ENCODE measurements around the gene DDX42.
A peak's percentile ranks its signal among the peaks of the same experiment; 100 is the strongest.

Gene DDX42

DNA sequence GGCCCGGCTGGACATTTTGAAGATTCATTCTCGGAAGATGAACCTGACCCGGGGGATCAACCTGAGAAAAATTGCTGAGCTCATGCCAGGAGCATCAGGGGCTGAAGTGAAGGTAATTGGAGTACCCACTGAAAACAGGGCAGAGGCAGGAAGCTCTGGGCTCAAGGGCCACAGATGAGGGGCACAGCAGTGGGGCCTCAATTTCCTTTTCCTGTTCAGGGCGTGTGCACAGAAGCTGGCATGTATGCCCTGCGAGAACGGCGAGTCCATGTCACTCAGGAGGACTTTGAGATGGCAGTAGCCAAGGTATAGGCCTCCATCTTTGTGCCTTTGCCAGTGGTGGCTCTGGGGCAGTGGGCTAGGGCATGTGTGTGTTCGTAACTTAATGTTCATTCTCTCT, 57.5 kb downstream of the DDX42 start:
- TF ChIP-seq, protein P1, sequence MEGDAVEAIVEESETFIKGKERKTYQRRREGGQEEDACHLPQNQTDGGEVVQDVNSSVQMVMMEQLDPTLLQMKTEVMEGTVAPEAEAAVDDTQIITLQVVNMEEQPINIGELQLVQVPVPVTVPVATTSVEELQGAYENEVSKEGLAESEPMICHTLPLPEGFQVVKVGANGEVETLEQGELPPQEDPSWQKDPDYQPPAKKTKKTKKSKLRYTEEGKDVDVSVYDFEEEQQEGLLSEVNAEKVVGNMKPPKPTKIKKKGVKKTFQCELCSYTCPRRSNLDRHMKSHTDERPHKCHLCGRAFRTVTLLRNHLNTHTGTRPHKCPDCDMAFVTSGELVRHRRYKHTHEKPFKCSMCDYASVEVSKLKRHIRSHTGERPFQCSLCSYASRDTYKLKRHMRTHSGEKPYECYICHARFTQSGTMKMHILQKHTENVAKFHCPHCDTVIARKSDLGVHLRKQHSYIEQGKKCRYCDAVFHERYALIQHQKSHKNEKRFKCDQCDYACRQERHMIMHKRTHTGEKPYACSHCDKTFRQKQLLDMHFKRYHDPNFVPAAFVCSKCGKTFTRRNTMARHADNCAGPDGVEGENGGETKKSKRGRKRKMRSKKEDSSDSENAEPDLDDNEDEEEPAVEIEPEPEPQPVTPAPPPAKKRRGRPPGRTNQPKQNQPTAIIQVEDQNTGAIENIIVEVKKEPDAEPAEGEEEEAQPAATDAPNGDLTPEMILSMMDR (IDR thresholded peaks at IDR 0.05; ENCODE audit: borderline replicate concordance, control extremely low read depth, extremely low read depth, insufficient read depth, missing control alignments), result no peak
- DNase-seq (ENCODE audit: low spot score), result no peak
- in situ Hi-C loops (cut with MboI; ENCODE audit: low sequenced_read_pairs, unreplicated experiment), result no loop called here

DNA sequence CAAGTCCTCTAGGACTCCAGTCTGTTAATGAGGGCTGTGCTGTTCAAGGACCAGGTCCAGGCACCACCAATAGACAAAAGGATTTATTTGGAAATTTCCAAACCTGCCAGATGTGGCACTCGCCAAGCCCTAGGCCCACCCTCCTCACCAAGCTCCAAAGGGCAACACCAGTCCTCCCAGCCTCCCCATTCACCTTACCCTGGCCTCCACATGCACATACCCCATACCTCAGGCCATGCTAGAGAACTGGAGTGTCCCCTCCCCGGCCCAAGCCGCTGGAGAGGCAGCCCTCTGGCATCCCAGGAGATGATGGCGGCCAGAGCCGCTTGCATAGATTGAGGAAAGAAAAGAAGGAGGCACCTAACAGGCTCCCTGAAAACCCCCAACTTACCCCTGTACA, 58.0 kb downstream of the DDX42 start:
- TF ChIP-seq, protein P1 (IDR thresholded peaks at IDR 0.05; ENCODE audit: borderline replicate concordance, control extremely low read depth, extremely low read depth, insufficient read depth, missing control alignments), result no peak
- in situ Hi-C loops (cut with MboI; ENCODE audit: low sequenced_read_pairs, unreplicated experiment), result no loop called here
- no peak for DNase-seq (ENCODE audit: low spot score)

DNA sequence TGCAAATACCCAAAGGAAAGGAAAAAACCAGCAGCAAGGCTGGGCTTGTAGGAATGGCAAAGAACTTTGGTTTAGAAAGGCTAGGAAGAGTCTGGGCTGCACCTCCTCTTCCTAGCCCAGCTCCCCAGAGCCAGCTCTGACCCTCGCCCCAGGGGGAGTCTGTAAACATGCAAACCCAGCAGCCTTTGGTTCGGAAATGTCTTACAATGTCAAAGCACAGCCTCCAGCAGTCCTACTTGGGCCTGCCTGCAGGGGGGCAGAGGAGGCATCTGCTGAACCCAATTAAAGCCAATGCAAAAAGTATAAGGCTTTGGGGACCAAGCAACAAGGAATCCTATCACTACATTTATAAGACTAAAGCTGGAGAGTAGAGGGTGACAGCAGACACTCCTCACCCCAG, 58.5 kb downstream of the DDX42 start:
- in situ Hi-C loops (cut with MboI; ENCODE audit: low sequenced_read_pairs, unreplicated experiment), result no loop called here
- TF ChIP-seq, protein P1 (IDR thresholded peaks at IDR 0.05; ENCODE audit: borderline replicate concordance, control extremely low read depth, extremely low read depth, insufficient read depth, missing control alignments), result no peak
- no peak for DNase-seq (ENCODE audit: low spot score)

DNA sequence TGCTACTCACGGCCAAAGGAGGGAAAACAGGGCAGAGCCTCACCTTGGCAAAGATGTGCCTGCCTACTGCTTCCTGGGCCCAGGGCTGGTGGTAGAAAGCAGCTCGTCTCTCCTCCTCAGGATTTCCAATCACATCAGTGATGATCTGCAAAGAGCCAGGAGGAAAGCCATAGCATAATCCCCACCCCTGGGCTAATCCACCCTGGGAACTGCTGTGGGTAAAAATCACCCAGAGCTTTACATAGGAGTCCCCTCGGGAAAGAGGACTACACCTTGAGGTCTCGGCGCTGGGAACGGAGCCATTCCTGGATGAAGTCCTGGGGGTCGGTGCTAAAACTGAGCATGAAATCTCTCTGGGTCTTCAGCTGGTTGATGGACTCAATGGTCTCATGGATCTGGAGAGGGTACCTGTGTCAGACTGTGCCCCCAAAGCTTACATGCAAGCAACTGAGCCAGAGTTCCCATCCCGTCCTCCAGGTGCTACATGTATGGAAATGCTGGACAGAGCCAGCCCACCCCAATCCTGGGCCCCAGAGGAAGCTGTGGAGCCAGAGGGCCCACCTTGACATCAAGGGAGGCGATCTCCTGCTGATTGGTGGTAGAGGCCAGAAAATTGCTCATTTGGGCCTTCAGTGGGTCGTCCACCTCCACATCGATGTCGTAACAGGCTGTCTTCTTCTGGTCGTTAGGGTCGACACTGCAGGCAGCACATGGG, 59.2 kb downstream of the DDX42 start:
- in situ Hi-C loops (cut with MboI; ENCODE audit: low sequenced_read_pairs, unreplicated experiment), result no loop called here
- TF ChIP-seq, protein P1 (IDR thresholded peaks at IDR 0.05; ENCODE audit: borderline replicate concordance, control extremely low read depth, extremely low read depth, insufficient read depth, missing control alignments), result no peak
- DNase-seq (ENCODE audit: low spot score), result no peak

DNA sequence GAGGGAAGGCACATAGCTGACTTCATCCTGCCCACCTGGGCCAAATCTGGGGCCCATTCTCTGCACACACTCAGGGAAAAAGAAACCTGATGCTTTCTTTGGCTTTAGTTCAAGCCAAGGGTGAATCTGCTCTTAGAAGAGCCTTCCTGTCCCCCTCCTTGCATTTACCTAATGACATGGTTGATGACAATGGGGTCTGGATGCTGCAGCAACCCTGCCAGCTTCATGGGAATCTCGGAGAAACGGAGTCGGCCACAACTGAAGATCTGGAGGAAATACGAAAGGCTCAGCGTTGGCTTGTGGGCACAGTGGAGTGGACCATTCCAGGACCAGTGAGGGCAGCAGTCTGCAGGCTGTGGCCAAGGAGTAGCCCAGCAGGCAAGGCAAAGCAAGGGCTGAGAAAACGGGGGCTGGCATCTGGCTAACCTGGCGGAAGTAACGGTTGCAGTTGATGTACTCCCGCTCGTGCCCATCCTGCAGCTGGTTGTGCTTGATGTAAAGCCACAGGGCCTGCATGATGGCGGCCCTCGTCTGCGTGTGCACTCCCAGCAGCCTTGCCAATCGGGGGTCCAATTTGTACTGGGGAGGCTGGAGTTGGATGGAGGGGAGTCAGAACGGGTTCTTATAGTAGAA, 59.9 kb downstream of the DDX42 start:
- in situ Hi-C loops (cut with MboI; ENCODE audit: low sequenced_read_pairs, unreplicated experiment), result no loop called here
- TF ChIP-seq, protein P1 (IDR thresholded peaks at IDR 0.05; ENCODE audit: borderline replicate concordance, control extremely low read depth, extremely low read depth, insufficient read depth, missing control alignments), result no peak
- no peak for DNase-seq (ENCODE audit: low spot score)

DNA sequence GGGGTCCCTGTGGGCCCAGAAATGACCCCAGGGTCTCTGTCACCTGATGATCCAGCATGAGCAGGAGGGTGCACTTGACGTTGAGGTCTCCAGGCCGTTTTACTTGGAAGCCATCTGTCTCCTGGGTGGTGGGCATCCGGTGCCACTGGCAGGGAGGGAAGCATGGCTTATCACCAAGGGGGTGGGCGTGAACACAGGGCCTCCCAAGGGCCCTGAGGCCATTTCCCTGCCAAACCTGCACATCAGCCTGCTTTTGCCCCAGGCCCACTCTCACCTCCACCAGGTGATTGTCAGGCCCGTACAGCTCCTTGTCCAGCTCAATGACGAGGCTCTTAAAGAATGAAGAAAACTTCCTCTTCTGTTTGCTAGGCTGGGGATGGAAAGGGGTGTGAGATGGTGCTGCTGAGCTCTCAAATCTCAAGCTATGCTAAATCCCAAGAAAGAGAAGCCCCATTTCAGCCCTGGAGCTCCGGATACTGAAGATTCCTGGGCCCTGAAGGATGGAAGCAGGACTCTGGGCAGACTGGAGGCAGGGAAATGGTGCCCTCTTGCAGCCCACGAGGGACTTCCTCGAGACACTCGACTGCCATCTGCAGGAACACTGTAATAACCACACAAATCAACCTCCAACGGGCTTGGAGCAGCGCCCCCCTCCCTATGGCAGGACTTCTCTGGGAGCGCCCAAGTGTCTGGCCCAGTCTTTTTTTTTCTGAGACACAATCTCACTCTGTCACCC, 60.6 kb downstream of the DDX42 start:
- DNase-seq (ENCODE audit: low spot score), result peak; percentile 75
- in situ Hi-C loops (cut with MboI; ENCODE audit: low sequenced_read_pairs, unreplicated experiment), result no loop called here
- TF ChIP-seq, protein P1 (IDR thresholded peaks at IDR 0.05; ENCODE audit: borderline replicate concordance, control extremely low read depth, extremely low read depth, insufficient read depth, missing control alignments), result peak; percentile 31
